PFSK-1 (cell line): ENCODE measurements around the gene CAMTA1.

Experiments used
- FOXP2 ChIP-seq: optimal IDR thresholded peaks from 2 replicates; pipeline ENCODE3; 2011; ENCODE audit warnings: borderline replicate concordance, control low read depth, inconsistent platforms; ENCODE audit not compliant: insufficient read depth; ENCODE audit errors: extremely low read length, extremely low read depth
- POLR2AphosphoS5 ChIP-seq: IDR thresholded peaks from 2 replicates; pipeline ENCODE4 v1.6.1; 2012; ENCODE audit warnings: low read depth, mild to moderate bottlenecking, control low read depth, low read length, moderate library complexity
- REST ChIP-seq, 2 experiments: IDR thresholded peaks; 2 replicates each; pipeline versions ENCODE4 v1.6.1 to v1.8.0; 2011 to 2012; ENCODE audit warnings: low read depth in 2 of 2, low read length in 2 of 2, control low read depth in 1 of 2, inconsistent platforms in 1 of 2, mild to moderate bottlenecking in 1 of 2, moderate library complexity in 1 of 2; ENCODE audit not compliant: insufficient read depth in 1 of 2

- TF ChIP-seq POLR2AphosphoS5, result no peak
- TF ChIP-seq REST (IDR thresholded peaks at IDR 0.05; ENCODE audit: insufficient read depth in 1 of 2, low read depth in 2 of 2, low read length in 2 of 2), result no peak
- TF ChIP-seq FOXP2, result no peak
Measured at GRCh38 chr1:7366286-7366954, 581.2 kb downstream of the CAMTA1 start.
